Adrenal gland (tissue), 12 donors: ENCODE measurements around the gene GABRA4. TPM values are rescaled to one million over a fixed set of nuclear protein-coding genes. Genes with fewer than 3 reads are reported as not detected.

Experiments
- DNase-seq, 7 donors: peaks; one replicate each; pipeline ENCODE4 v3.0.0-alpha.2; 2019 to 2020
- H3K27ac ChIP-seq, 5 donors: fragments of 200-600 bp; sonication (generic) in 4 of 5; 1 replicate in 3 of 5; 2 replicates in 2 of 5; pipeline versions ENCODE4 v1.5.1 to v1.8.0; 2016 to 2020; ENCODE audit warnings: mild to moderate bottlenecking in 1 of 5
- H3K27me3 ChIP-seq: fragments of 200-600 bp; 2 replicates; pipeline ENCODE4 v1.8.0; 2021
- H3K36me3 ChIP-seq, 2 donors: fragments of 200-600 bp; replicated peaks in 1 of 2; 1 replicate in 1 of 2; 2 replicates in 1 of 2; pipeline versions ENCODE4 v1.5.1 to v1.8.0; 2018 to 2022
- H3K4me1 ChIP-seq, 2 donors: fragments of 200-600 bp; replicated peaks in 1 of 2; 1 replicate in 1 of 2; 2 replicates in 1 of 2; pipeline versions ENCODE4 v1.5.1 to v1.8.0; 2018 to 2021
- H3K4me3 ChIP-seq, 4 donors: fragments of 200-600 bp; sonication (generic) in 3 of 4; one replicate each; pipeline ENCODE4 v1.5.1; 2016 to 2018
- H3K9me3 ChIP-seq, 3 donors: fragments of 200-600 bp; sonication (generic) in 1 of 3; replicated peaks in 1 of 3; 1 replicate in 2 of 3; 2 replicates in 1 of 3; pipeline versions ENCODE4 v1.5.1 to v1.8.0; 2016 to 2021
- CTCF ChIP-seq, 6 experiments: fragments of 450-650 bp in 4 of 6; fragments of 200-600 bp in 2 of 6; sonication (generic) in 1 of 6; IDR thresholded peaks; 1 replicate in 5 of 6; 2 replicates in 1 of 6; pipeline versions ENCODE4 v1.5.1 to v1.8.0; 2016 to 2021; ENCODE audit warnings: antibody characterized with exemption in 6 of 6, mild to moderate bottlenecking in 2 of 6, moderate library complexity in 1 of 6
- POLR2A ChIP-seq, 2 donors: fragments of 450-650 bp; IDR thresholded peaks; one replicate each; pipeline ENCODE4 v1.6.1; 2017; ENCODE audit warnings: antibody characterized with exemption in 2 of 2, mild to moderate bottlenecking in 2 of 2, moderate library complexity in 1 of 2
- WGBS, 4 donors: extraction: QIAGEN DNeasy Blood & Tissue Kit in 2 of 4; methylation state at CpG; one replicate each; pipeline versions ENCODE4 v1.1.5 to v1.1.7; 2013 to 2017; 5-methylcytosine and 5-hydroxymethylcytosine counted together
- intact Hi-C, 2 donors: fragments of 100-400 bp; cut with DNase I; formaldehyde crosslinking; loops; one replicate each; pipeline versions ENCODE4 v1.14.1 to v1.15.0; 2022 to 2023
- polyA plus RNA-seq, 3 donors: library from polyadenylated mRNA; stranded (reverse); fragments of 200-250 nt in 2 of 3; fragments of 350-450 nt in 1 of 3; fragmentation: Illumina TruSeq in 1 of 3; extraction: RNeasy Lipid Tissue Mini Kit (QIAGEN cat#74804) in 1 of 3; gene quantifications; one replicate each; pipeline ENCODE4 v1.2.3, GENCODE V29; 2013 to 2014
- total RNA-seq, 9 donors: library from RNA; depleted of rRNA in 4 of 9; stranded (reverse); fragments of >200 nt in 4 of 9; fragments of 120-200 nt in 1 of 9; fragmentation: NEBNext Ultra II Directional in 1 of 9; extraction: Animal tissue kit (Norgen Biotek cat#: 25700) in 1 of 9; gene quantifications; one replicate each; pipeline versions ENCODE4 v1.1.0 to v1.2.4, GENCODE V29; 2013 to 2023
- donor health status: healthy with polysubstance abuse.
- donor health status: Bipolar disorder and iron deficiency.
- donor health status: DM: yes; HTN: yes; CAD: no.
- donor health status: DM: no; HTN: no; CAD: no.
- donor health status: DM: no; HTN: no; CAD: no.
- donor health status: DM: yes; HTN: yes; CAD: no.

The GABRA4 gene
- total and polyA plus RNA-seq, 12 donors = under 0.01 to 0.14 TPM; not detected in 10

GRCh38 chr4:47002580-47002979 lies 9.2 kb upstream of the GABRA4 start:
- no peak overlapping the region for H3K4me3 ChIP-seq
- H3K36me3 ChIP-seq = no peaks in the 10 kb centered on the region
- no peaks in the 10 kb centered on the region for H3K9me3 ChIP-seq
- no peaks in the 10 kb centered on the region for H3K27me3 ChIP-seq
- intact Hi-C loops = no loop called here
- no peak overlapping the region for H3K27ac ChIP-seq
- TF ChIP-seq POLR2A (IDR thresholded peaks at IDR 0.05) (no peak), CTCF (IDR thresholded peaks at IDR 0.05) (no peak)
- no peak for DNase-seq
- no peaks in the 10 kb centered on the region for H3K4me1 ChIP-seq
- WGBS, 4 donors = 56 to 78% (median 70%) methylated on average over 1 of the region's 1 CpG

- H3K27ac ChIP-seq = no peak overlapping the region
- no peaks in the 10 kb centered on the region for H3K4me1 ChIP-seq
- TF ChIP-seq CTCF (IDR thresholded peaks at IDR 0.05) = no peak
- TF ChIP-seq POLR2A (IDR thresholded peaks at IDR 0.05) = no peak
- H3K27me3 ChIP-seq = no peaks in the 10 kb centered on the region
- no peak overlapping the region for H3K4me3 ChIP-seq
- intact Hi-C loops = no loop called here
- no peaks in the 10 kb centered on the region for H3K9me3 ChIP-seq
- no peaks in the 10 kb centered on the region for H3K36me3 ChIP-seq
- 68 to 86% (median 71%) methylated on average over 1 of the region's 1 CpG for WGBS, 4 donors
- DNase-seq = no peak
Observed at GRCh38 chr4:47000406-47000805, 7.0 kb upstream of the GABRA4 start.

- H3K27me3 ChIP-seq = peaks cover 4% of the 10 kb centered on the region
- DNase-seq = no peak
- TF ChIP-seq CTCF (IDR thresholded peaks at IDR 0.05) = no peak
- TF ChIP-seq POLR2A (IDR thresholded peaks at IDR 0.05) = no peak
- H3K4me1 ChIP-seq = no peaks in the 10 kb centered on the region
- no peak overlapping the region for H3K4me3 ChIP-seq
- H3K27ac ChIP-seq = no peak overlapping the region
- H3K36me3 ChIP-seq = no peaks in the 10 kb centered on the region
- intact Hi-C loops = no loop called here
- no peaks in the 10 kb centered on the region for H3K9me3 ChIP-seq
Observed at GRCh38 chr4:46999566-46999965, 6.2 kb upstream of the GABRA4 start.

GRCh38 chr4:46994007-46994405 lies 625 bp upstream of the GABRA4 start:
- Histone ChIP-seq H3K9me3 (no peaks in the 10 kb centered on the region), H3K4me3 (no peak overlapping the region), H3K36me3 (no peaks in the 10 kb centered on the region), H3K4me1 (no peaks in the 10 kb centered on the region), H3K27me3 (peaks cover 18% of the 10 kb centered on the region), H3K27ac (no peak overlapping the region)
- intact Hi-C loops = no loop called here
- TF ChIP-seq CTCF (IDR thresholded peaks at IDR 0.05) = no peak
- WGBS, 4 donors = 1 to 6% (median 1%) methylated on average over 14 of the region's 14 CpGs
- no peak for DNase-seq
